ENCODE results near the gene DCK.
"Not testable (repeated sequence)": the region's sequence is repeated elsewhere in the genome, so short reads cannot be mapped to it uniquely, and the experiment has no call there.

DCK gene

GRCh38 chr4:70993181-70994068 lies at the start of gene DCK:
DCK (plus strand) TSS chr4:70993649; CDS start chr4:70993836, 187 bp downstream.
- no peak for FAIRE-seq

DNA sequence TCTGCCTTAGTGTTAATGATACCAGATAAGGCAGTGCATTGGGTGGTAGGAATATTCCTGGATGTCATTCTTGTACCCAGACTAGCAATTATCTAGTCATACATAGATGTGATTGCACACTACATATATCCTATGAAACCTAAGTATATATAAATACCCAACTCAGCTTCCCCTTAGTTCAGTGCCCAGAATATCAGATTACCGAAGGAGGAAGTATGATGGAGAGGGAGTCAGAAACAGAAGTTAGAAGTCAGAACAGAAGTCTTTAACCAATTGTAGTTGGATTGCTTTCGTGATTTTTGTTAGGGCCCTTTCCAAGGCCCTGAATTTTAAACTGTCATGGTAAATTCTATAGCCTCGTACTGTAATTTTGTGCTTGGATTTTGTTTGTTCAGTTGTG lies 48.4 kb upstream of the DCK start:
- no peak for FAIRE-seq

DNA sequence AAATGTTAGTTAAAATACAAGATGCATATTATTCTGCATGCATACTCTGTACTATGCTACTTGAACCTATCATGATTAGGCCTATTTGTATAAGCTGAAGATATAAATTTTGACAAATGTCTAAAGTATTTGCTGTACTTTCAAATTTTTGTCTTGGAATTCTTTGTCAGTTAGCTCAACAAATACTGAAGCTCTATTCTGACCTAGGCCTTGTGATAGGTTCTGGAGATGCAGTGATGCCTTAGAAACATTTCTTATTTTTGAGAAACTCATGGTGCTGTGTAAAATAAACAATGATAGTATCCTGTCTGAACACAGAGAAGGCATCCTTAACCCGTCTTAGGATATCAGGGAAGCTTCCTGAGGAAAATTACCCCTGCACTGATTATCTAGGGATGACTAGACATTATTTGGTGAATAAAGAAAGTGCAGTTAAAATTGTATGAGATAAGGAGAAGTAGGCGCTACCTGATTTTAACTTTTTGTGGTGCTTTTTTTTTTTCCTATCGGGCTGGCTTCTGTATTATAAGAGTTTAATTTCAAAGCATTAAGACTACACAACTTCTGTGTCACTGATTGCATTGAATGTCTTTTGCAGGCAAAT lies 47.9 kb upstream of the DCK start:
- FAIRE-seq, result peak; percentile 84

DNA sequence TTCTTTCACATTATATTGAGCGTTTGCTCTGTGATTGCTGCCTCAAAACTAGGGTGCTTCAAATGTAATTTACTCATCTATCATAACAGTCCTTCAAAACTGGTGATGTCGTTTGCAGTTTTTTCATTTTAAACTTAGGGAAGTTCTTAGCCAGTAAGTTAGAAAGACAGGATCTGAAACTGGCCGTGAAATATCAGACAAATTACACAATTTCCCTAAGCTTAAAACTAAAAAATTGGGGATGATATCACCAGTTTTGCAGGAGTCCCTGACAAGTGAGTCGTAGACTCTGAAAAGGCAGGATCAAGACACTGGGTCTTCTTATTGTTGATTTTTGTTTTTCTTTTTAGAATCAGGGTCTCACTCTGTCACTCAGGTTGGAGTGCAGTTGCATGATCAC lies 46.5 kb upstream of the DCK start:
- FAIRE-seq, result no peak

DNA sequence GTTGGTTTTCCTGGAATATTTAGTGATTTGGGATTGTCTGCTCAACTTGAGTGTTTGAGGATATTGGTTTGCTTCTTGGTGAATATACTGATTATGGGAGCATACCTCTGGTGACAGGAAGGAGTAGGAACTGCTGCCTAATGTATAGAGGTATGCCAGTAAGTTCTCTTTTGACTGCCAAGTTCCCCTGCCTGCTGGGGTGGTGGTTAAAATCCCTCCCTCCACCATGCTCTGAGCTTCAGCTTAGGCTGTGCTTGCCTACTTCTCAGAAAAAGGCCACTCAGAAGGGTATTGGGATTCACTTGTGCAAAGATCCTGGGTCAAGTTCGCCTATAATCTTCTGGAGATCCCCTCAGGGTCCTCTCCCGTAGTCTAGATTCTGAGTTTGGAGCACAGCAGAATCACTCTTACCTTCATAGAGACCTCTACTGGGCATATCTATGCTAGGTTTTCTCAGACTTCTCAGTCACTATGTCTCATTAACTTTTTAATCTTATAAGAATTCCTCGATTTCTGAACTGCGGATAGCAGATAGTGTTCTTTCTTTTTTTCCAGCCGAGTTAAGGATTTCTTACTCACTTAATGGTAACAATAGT lies 44.7 kb upstream of the DCK start:
- no peak for FAIRE-seq

- no peak for FAIRE-seq
These were observed 39.4 kb upstream of the DCK start for GRCh38 chr4:70954032-70954431.

GRCh38 chr4:70956549-70957210 lies 36.8 kb upstream of the DCK start:
- no peak for FAIRE-seq

- FAIRE-seq, result no peak
These were observed 34.8 kb upstream of the DCK start for GRCh38 chr4:70958681-70959080.

GRCh38 chr4:70969076-70969475 lies 24.4 kb upstream of the DCK start:
- FAIRE-seq, result no peak

- FAIRE-seq, result peak; percentile 79
These were observed 17.2 kb upstream of the DCK start for GRCh38 chr4:70976252-70976651.

- no peak for FAIRE-seq
These were observed 13.9 kb upstream of the DCK start for GRCh38 chr4:70979445-70980008.

DNA sequence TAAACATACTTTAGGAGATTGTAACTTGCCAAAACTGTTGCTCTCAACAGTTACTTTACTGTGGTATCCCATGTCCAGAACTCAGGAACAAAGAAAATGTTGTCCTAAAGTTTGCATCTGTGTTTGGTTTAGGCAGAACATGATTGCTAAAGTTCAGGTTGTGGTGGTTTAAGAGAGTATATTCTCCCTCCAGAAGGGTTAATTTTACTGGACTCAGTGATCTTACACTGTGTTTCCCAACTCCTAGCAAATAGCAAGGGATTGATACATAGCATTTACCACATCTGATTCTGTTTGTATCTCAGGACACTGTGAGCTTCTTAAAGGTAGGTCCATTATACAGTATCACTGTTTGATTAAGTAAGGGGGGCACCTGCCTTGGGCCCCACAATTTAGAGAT lies 13.3 kb upstream of the DCK start:
- no peak for FAIRE-seq

DNA sequence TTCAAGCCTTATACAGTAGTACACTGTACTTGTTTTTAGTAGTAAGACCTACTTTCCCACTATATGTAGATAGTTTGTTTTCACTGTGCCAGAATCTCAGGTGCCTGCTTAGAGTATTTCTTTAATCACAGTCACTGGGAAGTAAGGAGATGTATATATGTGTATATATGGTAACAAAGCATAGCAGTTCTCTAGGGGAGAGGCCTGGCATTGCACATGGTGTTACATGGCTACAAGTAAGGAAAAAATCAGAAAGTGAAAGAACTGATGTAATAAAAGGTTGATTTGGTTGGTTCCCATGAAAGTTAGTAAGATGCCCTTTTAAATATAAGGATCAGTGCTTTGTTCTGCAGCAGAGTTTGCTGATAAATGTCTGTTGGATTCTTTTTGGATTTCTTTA lies 9.3 kb upstream of the DCK start:
- no peak for FAIRE-seq

DNA sequence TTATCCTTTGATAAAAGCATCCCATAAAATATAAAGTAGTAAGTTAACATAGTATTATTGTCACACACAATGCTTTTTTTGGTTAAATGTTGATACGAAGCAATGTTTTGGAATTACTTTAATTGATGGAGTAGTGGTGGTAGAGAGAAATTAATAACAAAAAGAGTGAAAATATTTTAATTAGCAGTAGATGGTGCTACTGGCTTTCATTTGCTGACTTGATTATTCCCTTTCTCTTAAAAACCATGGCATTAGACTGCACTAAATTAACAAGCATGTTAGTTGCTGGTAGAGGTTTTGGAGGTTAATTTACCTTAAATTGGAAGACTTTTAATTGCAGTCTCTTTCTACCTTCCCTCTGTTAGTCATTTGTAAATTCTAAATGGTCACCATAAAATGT lies 8.9 kb upstream of the DCK start:
- peak; percentile 33 for FAIRE-seq

GRCh38 chr4:70991596-70991995 lies 1.9 kb upstream of the DCK start:
- FAIRE-seq, result no peak

- FAIRE-seq, result no peak
These were observed 1.0 kb upstream of the DCK start for GRCh38 chr4:70992391-70992881.

GRCh38 chr4:70994069-70994366 lies 569 bp downstream of the DCK start:
- no peak for FAIRE-seq

GRCh38 chr4:70994387-70995099 lies 1.1 kb downstream of the DCK start:
- no peak for FAIRE-seq

DNA sequence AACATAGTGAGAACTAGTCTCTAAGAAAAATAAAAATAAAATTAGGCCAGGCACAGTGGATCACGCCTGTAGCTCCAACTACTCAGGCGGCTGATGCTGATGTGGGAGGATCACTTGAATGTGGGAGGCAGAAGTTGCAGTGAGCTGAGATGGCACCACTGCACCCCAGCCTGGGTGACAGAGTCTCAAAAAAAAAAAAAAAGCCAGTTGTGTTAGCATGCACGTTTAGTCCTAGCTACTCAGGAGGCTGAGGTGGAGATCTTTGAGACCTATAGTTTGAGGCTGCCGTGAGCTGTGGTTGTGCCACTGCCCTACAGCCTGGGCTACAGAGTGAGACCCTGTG lies 2.5 kb downstream of the DCK start:
- no peak for FAIRE-seq

GRCh38 chr4:70997036-70997435 lies 3.6 kb downstream of the DCK start:
- FAIRE-seq, result no peak

DNA sequence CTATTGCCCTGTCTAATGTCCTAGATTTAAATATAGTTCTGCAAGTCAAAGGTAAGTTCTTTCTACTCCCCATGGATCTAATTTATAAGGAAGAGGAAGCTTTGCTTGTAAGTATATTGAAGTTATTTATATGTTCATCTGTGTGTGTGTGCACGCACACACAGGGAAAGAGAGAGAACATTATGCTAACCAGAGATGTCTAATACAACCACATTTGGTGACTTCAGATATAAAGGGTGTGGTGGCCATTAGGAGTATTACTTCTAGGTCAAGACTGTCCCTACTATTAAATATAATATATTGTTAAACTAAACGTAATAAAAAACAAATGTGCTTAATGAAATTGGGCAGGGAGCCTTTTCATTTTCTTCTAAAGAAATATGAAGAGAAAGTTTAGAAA lies 4.1 kb downstream of the DCK start:
- no peak for FAIRE-seq

DNA sequence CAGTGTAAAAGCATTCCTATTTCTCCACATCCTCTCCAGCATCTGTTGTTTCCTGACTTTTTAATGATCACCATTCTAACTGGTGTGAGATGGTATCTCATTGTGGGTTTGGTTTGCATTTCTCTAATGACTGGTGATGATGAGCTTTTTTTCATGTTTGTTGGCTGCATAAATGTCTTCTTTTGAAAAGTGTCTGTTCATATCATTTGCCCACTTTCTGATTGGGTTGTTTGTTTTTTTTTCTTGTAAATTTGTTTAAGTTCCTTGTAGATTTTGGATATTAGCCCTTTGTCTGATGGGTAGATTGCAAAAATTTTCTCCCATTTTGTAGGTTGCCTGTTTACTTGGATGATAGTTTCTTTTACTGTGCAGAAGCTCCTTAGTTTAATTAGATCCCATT lies 6.2 kb downstream of the DCK start:
- FAIRE-seq, result not testable (repeated sequence)

DNA sequence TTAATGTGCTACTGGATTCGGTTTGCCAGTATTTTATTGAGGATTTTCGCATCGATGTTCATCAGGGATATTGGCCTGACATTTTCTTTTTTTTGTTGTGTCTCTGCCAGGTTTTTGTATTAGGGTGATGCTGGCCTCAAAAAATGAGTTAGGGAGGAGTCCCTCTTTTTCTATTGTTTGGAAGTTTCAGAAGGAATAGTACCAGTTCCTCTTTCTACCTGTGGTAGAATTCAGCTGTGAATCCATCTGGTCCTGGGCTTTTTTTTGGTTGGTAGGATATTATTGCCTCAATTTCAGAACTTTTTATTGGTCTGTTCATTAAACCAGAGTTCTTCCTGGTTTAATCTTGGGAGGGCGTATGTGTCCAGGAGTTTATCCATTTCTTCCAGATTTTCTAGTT lies 7.9 kb downstream of the DCK start:
- FAIRE-seq, result not testable (repeated sequence)
